NCI-H2029 (cell line): ENCODE results near the gene TMEM151A.

Experiments used
- DNase-seq: peaks from one replicate; lab custom pipeline; 2025; lab: John Stamatoyannopoulos, UW

The TMEM151A gene

DNA sequence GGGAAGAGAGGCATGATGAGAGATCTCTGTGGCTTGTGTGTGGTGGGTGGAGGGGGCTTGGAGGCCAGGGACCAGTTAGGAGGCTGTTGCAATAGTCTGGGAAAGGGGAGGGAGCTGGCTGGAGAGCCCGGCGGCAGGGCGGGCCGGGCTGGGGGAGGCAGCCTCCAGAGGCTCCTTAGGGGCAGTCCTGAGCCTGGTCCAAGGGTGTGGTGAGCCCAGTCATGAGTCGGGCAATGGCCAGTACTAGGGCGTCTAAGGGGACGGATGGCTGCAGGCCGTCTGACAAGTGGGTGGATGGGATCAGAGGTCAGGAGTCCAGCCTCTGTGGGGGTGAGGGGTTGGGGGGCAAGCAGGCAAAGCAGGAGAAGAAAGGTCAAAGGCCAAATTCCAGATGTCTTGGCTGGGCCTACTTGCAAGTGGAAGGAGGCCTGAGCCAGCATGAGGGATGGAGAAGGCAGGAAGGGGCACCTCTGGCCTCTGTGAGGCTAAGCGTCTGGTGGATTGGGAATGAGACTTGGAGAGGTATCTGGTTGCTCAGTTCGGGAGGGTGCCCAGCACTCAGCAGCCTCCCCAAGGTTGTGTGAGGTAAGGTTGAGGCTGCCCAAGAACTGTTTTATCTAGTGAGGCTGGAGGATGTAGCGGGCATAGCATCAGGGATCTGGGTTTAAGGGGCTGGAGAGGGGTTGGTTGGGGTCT, 31.2 kb downstream of the TMEM151A start:
- DNase-seq: no peak

DNA sequence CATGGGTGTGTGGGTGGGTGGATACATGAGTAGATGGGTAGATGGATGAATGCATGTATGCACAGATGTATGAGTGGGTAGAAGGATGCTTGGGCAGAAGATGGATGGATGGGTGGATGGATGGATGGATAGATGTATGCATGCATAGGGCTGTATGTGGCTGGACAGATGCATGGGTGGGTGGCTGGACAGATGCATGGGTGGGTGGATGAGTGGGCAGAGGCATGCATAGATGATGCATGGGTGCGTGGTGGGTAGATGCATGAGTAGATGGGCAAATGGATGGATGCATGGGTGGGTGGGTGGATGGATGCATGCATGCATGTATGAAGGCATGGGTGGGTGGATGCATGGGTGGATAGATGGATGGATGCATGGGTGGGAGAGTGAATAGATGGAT, 32.0 kb downstream of the TMEM151A start:
- DNase-seq: no peak

DNA sequence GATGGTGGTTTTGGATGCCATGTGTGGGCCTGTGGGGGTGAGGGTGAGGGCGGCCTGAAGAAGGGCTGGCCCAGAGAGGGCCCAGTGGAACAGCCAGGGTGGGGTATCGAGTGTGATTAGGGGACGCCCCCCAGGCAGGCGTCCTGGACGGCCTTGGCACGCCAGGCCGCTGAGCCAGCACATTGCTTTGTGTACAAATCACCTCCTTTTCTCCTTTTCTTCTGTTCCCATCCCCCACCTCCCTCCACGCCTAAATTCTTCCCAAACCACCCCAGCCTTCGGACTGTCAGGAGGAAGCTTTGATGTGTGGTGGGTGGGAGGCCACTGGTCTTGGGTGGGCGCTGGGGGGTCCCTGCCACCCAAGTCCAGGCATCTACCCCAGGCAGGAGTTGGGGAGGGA, 33.0 kb downstream of the TMEM151A start:
- DNase-seq: no peak

DNA sequence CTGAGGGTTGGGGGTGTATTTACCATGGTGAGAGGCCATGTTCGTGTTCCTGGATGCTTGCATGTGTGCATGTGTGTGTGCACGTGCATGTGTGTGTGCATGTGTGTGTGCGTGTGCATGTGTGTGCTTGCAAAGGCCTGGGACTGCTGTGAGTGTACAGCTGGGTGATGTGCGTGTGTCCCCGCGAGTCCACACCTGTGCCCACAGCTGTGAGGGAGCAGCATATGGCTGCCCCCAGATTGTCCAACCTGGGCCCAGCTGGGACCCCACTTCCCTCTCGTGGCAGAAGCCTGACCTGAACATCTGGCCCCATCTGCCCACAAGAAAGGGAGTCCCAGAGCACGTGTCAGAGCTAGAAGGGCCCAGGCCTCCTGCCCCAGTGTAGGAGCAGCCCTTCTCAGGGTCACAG, 33.6 kb downstream of the TMEM151A start:
- DNase-seq: no peak

DNA sequence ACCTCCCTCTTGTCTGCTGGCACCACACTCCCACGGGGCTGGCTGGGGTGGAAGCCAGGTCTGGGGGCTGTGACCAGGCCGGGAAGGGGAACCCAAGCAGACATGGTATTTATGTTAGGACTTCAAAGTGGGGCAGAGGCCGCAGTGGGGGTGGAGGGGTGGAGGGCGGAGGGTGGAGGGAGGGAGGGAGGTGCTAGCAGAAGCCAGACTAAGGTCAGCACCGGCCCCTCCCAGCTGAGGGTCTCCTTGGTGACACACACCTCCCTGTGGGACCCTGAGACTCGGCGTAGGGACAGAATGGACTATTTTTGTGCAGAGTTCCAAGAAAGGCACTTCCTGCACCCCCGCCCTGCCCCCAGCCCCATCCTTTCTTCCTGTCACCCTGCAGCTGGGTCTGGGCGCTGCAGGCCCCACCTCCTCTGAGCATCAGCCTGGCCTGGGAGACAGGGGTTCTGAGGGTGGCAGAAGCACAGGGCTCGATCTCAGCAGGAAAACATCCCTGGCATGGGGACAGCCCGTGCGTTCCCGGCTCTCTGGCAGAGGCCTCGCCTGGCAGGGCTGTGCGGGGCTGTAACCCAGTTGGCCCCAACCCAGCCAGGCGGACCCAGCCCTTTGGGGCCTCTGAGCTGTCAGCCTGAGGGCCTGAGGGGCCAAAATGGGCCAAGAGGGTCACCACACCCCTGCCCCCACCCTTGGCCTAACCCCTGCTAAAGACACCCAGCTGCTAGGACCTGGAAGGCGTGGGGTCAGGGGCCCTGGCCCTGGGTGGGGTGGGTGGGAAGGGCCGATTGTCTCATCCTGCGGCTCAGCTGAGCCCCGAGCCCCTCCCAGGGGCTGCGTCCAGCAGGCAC, 34.8 kb downstream of the TMEM151A start:
- DNase-seq: no peak

DNA sequence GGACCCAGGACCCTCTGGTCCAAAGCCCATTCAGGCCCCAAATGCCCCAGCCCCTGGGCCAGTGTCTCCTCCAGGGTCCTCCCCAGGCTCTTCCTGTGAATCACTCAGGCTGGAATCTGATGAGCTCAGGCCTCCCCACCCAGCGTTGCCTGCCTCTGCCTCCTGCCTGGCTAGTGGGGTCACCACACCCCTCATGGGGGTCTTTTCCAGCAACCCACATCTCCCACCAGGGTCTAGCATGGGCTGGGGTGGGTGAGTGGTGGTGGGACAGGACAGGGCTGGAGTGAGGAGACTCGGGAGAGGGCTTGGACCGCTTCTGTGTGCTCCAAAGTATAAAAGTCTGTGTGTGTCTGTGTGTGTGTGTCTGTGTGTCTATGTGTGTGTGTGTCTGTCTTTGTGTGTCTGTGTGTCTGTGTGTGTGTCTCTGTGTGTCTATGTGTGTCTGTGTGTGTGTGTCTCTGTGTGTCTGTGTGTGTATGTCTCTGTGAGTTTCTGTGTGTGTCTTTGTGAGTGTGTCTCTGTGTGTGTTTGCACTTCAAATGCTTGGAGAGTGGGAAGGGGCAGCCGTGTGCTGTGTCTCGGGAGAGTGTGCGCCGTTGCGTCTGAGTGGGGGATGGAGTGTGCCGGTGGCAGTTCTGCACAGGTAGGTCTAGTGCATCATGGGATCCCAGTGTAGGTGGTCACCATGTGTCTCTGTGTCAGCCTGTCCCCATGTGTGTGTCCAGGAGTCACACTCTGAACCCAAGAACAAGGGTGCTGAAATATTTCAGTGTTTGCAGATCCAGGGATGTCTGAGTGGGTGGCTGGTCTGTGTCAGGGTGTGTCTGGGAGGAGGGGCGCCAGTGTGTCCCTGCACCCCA, 35.7 kb downstream of the TMEM151A start:
- DNase-seq: no peak

DNA sequence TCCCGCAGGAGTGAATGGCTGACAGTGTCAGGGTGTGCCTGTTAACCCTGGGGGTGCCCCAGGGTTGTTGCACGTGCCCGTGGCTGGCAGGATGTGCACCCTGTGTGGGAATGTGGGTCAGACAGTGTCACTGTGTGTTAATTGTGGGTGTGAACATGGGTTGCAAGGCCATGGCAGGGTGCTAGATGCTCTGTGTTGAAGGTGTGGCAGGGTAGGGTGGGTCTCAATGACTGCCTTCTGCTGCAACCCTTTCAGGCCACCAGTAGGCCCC, 36.3 kb downstream of the TMEM151A start:
- no peak for DNase-seq

DNA sequence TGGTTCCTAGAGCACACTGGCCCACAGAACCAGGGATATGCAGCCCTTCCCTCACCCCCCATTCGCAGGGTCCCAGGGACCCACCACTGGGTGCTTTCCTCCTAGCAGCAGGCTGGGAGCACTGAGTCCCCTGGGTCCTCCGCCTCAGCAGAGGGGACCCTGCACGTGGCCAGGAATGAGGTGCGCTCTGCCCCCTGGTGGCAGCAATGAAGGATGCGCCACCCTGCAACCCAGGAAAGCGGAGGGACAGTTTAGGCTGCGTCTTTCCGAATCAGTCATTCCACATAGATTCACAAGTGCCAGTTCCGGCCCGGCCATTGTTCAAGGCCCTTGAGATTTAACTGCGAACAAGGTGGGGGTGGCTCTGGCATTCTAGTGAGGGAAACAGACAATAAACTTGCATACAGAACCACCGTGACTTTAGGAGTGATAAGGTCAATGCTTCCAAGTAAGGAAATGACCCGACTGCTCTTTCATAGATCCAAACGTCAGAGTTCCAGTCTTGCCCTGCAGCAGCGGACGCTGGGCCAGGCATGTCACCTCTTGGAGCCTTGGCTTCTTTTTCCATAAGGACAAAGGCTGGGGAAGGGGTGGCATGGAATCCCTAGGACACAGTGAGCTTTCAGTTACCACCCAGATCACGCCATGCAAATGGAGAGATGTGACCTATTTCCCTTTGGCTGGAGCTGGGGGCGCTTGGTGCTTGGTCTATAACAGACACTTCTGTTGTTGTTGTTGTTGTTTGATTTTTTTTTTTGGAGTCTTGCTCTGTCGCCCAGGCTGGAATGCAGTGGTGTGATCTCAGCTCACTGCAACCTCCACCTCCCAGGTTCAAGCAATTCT, 36.8 kb downstream of the TMEM151A start:
- peak; percentile 61 for DNase-seq

DNA sequence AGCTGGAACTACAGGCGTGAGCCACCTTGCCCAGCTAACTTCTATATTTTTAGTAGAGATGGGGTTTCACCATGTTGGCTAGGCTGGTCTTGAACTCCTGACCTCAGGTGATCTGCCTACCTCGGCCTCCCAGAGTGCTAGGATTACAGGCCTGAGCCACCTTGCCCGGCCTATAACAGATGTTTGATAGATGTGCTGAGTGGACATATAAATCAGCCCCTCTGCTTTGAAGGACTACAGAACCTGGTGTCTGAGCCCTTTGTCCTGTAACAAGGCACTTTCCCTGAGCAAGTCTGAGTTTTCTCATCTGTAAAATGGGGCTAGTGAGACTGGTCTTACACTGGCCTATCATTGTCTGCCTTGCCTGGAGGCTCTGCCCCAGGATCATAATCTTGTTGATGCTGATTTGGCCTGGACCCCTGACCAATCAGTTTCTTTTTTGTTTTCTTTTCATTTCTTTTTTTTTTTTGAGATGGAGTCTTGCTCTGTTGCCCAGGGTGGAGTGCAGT, 37.5 kb downstream of the TMEM151A start:
- DNase-seq: no peak

DNA sequence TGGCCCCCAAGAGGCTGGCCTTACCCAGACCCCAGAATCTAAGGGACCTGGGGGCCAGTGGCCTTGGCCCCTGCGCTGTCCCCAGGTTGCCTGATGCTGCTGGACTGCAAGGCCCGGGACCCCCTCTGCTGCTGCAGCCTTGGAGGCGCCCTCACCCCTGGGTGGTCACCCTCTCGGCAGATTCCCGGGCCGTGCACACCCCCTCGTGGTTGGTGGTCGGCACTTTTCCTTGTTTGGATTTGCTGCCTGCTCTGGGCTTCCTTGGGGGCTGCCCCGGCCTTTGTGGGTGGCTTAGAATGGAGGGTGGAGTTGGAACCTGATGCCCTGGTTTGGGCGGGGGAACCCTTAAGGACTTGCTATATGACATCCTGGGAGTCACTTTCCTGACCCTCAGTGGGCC, 39.2 kb downstream of the TMEM151A start:
- no peak for DNase-seq

DNA sequence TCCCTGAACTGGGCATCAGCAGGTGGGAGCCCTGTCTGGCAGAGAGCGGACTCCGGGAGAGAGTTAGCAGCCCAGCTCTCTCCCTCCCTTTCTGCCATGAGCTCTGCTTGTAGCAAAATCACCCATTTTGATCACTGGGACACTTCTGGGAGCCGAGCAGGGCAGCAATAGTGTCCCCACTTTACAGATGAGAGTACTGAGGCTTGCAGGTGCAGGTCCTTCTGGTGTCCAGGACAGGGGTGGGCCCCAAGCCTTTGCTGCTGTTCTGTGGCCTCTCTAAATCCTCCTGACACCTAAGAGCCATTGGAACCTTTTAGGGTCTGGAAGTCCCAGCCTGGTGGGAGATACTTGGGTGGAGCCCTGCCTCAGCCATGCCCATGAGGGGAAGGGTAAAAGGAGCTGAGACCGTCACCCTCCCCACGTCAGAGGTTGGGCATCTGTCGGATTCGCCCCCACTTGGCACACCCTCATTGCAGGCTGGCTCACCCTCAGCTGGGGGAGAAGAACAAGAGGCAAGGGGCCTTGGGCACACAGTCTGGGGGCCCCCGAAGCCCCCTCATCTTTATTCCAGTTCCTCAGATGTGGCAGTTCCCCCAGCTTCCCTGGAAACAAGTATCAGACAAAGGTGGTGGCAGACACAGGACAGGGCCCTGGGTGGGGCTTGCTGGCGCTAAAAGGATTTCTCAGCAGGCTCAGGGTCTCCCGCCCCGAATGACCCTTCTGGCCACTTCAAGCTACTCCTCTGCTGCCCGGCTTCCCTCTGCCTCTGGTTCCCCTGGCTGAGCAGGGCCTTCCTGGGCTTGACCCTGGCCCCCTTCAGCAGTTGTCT, 40.1 kb downstream of the TMEM151A start:
- no peak for DNase-seq

DNA sequence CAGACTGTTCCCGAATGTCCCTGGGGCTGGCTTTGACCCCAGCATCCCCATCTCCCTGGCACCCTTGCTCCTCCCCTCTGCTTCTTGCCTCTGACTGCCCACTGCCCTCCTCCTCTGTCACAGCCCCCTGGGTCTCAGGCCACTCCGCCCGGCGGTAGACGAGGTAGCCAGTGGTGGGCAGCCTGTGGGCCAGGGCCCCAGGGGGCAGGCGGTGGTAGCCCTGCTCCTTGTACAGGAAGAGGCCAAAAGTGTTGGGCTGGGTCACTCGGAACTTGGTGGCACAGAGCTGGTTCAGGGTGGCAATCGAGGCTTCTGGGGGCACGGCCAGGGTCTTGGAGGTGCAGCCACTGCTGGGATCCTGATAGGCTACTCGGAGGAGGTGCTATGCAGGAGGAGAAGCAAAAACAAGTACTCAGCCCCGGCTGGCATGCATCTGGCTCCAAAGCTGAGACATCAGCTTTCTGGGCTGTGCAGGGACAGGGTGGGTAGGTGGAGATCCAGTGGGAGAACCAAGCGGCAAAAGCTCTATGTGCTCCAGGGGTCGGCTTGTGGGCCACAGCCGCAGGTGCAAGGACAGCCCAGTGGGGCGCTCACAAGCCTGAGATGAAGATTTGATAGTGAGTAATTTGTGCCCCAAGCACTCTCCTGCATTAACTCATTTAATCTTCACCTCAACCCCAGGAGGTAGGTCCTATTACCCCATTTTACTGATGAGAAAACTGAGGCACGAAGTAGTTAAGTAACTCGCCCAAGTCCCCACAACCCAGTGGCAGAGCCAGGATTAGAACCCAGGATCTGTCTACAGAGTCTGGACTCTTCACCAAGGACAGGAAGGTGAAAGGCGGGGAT, 40.9 kb downstream of the TMEM151A start:
- DNase-seq: no peak

DNA sequence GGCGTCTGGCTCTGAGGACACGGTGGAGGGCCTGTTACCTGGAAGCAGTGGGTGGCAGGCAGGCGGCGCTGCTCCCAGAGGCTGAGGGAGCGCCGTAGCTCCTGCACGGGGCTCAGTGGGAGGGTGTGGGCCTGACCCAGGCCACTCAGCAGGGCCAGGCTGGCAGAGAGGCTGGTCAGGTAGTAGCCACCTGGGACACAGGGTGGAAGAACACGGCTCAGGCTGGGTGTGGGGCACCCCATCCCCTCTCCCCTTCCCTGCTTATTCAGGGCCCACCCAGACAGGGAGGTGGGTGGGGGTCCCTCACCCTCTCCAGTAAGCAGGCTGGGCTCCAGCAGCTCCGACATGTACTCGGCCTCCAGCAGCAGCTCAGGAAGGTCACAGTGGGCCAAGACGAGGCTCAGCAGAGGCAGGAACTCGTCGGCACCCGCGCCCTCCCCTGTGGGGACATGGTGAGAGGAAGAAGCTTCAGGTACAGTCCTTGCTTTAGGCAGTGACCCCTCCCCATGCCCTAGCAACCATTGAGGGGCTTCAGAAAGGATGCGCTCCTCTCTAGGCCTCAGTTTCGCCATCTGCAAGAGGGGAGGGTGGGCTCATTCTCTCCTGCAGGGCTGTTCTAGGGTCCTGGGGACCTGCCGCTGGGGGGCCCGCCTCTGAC, 41.7 kb downstream of the TMEM151A start:
- DNase-seq: no peak

DNA sequence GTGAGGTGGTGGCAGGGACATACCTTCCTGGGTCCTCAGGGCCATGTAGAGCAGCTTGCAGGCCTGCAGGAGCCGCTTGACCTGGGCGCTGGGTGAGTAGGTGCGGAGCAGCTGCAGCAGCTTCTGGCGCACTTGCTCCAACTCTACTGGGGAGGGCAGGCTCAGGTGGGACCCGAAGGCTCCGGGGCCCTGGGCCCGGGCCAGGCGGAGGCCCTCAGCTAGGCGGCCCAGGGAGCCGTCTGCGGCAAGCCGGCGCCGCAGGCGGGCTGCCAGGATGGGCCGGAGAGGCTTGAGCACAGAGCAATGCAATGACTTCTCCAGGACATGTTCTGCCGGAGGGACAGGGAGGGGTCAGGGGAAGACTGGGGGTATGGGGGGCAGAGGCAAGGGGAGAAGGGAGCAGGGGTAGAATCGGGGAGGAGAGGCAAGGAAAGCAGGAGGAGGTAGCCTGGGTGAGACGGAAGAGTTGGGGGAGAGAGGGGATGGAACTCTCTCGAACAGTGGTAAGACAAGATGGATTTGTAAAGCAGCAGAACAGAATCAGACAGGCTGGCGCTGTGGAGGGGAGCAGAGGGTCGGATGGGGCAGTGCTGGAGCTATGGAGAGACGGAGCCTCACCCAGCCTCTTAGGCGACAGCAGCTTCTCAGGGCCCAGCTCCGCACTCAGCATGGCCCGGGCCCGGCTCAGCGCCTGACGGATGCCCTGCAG, 42.4 kb downstream of the TMEM151A start:
- no peak for DNase-seq

DNA sequence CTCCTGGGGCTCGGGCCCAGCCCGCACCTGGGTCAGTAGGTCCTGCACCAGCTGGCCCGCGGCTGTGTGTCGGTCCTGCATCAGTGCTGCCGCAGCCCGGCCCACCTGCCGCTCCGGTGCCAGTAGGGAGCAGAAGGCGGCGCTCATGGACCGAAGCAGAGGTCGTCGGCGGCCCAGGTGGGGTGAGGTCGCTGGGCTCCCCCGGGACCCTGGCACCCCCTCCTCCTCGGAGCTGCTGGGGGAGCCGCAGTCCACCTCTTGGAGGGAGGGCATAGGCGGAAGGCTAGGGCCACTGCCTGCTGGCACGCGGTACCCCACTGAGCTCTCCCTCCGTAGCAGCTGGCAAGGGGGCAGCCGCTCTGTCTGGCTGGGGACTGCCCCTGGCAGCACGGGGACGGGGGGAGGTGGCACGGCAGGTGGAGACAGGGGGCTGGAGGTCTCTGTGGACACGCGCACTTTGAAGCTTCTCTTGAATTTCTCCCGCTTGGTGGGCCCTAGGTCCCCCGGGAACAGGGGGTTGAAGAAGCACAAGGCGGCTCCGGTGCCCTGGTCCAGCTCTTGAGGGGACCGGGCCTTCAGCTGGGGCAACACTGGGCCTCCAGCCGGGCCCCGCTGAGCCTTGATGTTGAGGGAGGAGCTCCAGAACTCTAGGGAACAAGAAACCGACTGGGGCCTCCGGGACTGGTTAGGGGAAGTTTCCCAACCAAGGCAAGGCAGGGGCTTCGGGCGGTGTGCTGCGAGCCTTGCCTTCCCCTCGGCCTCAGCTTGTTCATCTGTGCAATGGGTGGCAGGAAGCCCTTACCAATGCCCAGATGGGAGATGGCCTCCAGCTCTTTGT, 43.1 kb downstream of the TMEM151A start:
- no peak for DNase-seq

DNA sequence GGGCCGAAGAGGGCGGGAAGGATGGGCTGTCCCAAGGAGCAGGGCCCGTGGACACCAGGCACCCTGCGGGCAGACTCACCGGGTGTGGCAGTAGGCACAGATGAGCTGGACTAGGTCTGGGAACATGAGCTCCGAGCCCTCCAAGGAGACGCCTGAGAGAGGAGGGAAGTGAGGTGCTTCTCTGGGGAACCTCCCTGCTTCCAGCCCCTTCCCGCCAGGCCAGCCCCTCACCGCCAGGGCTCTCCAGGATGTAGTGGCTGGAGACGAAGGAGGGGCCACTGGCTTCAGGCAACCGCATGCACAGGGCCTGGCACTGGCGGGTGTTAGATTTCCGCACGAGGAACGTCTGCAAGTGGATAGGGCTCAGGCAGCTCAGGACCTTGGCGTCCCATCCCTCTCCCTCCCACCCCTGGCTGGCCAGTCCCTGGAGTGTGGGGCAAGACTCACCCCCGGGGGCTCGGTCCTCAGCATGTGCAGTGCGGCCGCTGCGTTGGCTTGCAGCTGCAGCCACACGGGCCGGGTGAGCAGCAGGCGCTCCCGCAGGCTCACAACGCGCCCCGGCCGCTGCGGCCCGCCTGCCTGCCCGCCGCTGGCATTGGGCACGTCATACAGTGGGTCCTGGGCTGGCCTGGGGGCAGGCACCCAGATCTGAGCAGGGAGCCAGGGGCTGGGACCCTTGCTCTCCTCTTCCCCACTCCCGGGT, 44.0 kb downstream of the TMEM151A start:
- no peak for DNase-seq
